Upper lobe of left lung (tissue), 4 donors: ENCODE data around the gene TLCD2.

Experiments used
- CTCF ChIP-seq, 6 experiments: fragments of 450-650 bp in 4 of 6; fragments of 200-600 bp in 2 of 6; sonication (generic) in 2 of 6; IDR thresholded peaks; one replicate each; pipeline ENCODE4 v1.5.1; 2016 to 2019; ENCODE audit warnings: antibody characterized with exemption in 6 of 6
- POLR2A ChIP-seq, 4 donors: fragments of 450-650 bp; IDR thresholded peaks; one replicate each; pipeline ENCODE4 v1.5.1; 2016 to 2017; ENCODE audit warnings: antibody characterized with exemption in 4 of 4, mild to moderate bottlenecking in 2 of 4
- POLR2AphosphoS5 ChIP-seq, 2 donors: sonication (generic); formaldehyde crosslinking; IDR thresholded peaks; one replicate each; pipeline ENCODE4 v1.5.1; 2017; ENCODE audit warnings: antibody characterized with exemption in 2 of 2

- TF ChIP-seq CTCF (IDR thresholded peaks at IDR 0.05) (no peak), POLR2AphosphoS5 (IDR thresholded peaks at IDR 0.05) (peak in 1 of 2 donors; percentile 36), POLR2A (IDR thresholded peaks at IDR 0.05) (peak in 1 of 4 donors; percentile 37)
Measured at GRCh38 chr17:1730326-1731193, 20.4 kb upstream of the TLCD2 start.
